SK-N-SH (cell line): ENCODE measurements around the gene TMX4. TPM values are rescaled to one million over a fixed set of nuclear protein-coding genes. Genes with fewer than 3 reads are reported as not detected.

ENCODE experiments used
- CTCF ChIA-PET: fragments of 300-600, 350-600 bp; formaldehyde crosslinking; extraction: SDS; loops from one replicate; lab custom pipeline; 2021; lab: Yijun Ruan, JAX
- POLR2A ChIA-PET: fragments of 350-600 bp; sonication (Branson Sonifier 250); formaldehyde crosslinking; extraction: SDS; loops from one replicate; lab custom pipeline; 2020; ENCODE audit warnings: antibody characterized with exemption, inconsistent platforms; lab: Yijun Ruan, JAX
- DNase-seq: peaks from one replicate; pipeline ENCODE4 v3.0.0; 2012
- H2AFZ ChIP-seq: fragments of 200-600 bp; sonication (generic); 2 replicates; pipeline ENCODE4 v1.8.1; 2016; ENCODE audit warnings: antibody characterized with exemption, mild to moderate bottlenecking, low read depth
- H3F3A ChIP-seq: fragments of 200-600 bp; sonication (generic); replicated peaks from 2 replicates; pipeline ENCODE3; 2016; ENCODE audit warnings: antibody characterized with exemption, mild to moderate bottlenecking; ENCODE audit not compliant: insufficient read depth
- H3K27ac ChIP-seq, 2 experiments: fragments of 200-500 bp in 1 of 2; fragments of 200-600 bp in 1 of 2; sonication (Bioruptor generic) in 1 of 2; sonication (generic), shearing (Covaris generic) in 1 of 2; 2 replicates each; pipeline versions ENCODE4 v1.5.1 to v1.6.1; 2014 to 2016; ENCODE audit warnings: low read depth in 2 of 2, inconsistent platforms in 1 of 2, low read length in 1 of 2, mild to moderate bottlenecking in 1 of 2, mixed read lengths in 1 of 2
- H3K27me3 ChIP-seq: fragments of 200-600 bp; sonication (generic), shearing (Covaris generic); 2 replicates; pipeline ENCODE4 v1.6.1; 2016; ENCODE audit warnings: mixed run types; ENCODE audit not compliant: insufficient read depth
- H3K36me3 ChIP-seq, 2 experiments: fragments of 200-500 bp in 1 of 2; fragments of 200-600 bp in 1 of 2; sonication (Bioruptor generic) in 1 of 2; sonication (generic) in 1 of 2; replicated peaks in 1 of 2; 2 replicates each; pipeline versions ENCODE3 to v1.5.1; 2014 to 2016; ENCODE audit warnings: low read length in 1 of 2, mild to moderate bottlenecking in 1 of 2; ENCODE audit not compliant: insufficient read depth in 2 of 2, control insufficient read depth in 1 of 2
- H3K4me1 ChIP-seq, 2 experiments: fragments of 200-500 bp in 1 of 2; fragments of 200-600 bp in 1 of 2; sonication (Bioruptor generic) in 1 of 2; sonication (generic), shearing (Covaris generic) in 1 of 2; 2 replicates each; pipeline versions ENCODE4 v1.5.1 to v1.6.1; 2014 to 2016; ENCODE audit warnings: low read depth in 1 of 2, low read length in 1 of 2, mixed run types in 1 of 2; ENCODE audit not compliant: insufficient read depth in 2 of 2, control insufficient read depth in 1 of 2
- H3K4me2 ChIP-seq: fragments of 200-600 bp; sonication (generic), shearing (Covaris generic); 2 replicates; pipeline ENCODE4 v1.6.1; 2017; ENCODE audit warnings: mixed run types
- H3K4me3 ChIP-seq, 2 experiments: fragments of 200-500 bp in 1 of 2; fragments of 200-600 bp in 1 of 2; sonication (Bioruptor generic) in 1 of 2; sonication (generic), shearing (Covaris generic) in 1 of 2; 2 replicates each; pipeline versions ENCODE4 v1.5.1 to v1.8.1; 2014 to 2016; ENCODE audit warnings: low read depth in 2 of 2, inconsistent platforms in 1 of 2, low read length in 1 of 2, mild to moderate bottlenecking in 1 of 2, mixed read lengths in 1 of 2, moderate library complexity in 1 of 2
- H3K79me2 ChIP-seq: fragments of 200-600 bp; sonication (generic); 2 replicates; pipeline ENCODE4 v1.8.1; 2017; ENCODE audit warnings: mild to moderate bottlenecking; ENCODE audit not compliant: insufficient read depth
- H3K9ac ChIP-seq: fragments of 200-600 bp; sonication (generic); 2 replicates; pipeline ENCODE4 v1.6.1; 2017; ENCODE audit warnings: mixed run types
- H3K9me2 ChIP-seq: fragments of 200-600 bp; sonication (generic); 2 replicates; pipeline ENCODE4 v1.6.1; 2017; ENCODE audit warnings: mixed run types
- H3K9me3 ChIP-seq: fragments of 200-600 bp; sonication (generic); 2 replicates; pipeline ENCODE4 v1.6.1; 2017; ENCODE audit warnings: mixed run types, mild to moderate bottlenecking, moderate library complexity
- H4K20me1 ChIP-seq: fragments of 200-600 bp; sonication (generic); 2 replicates; pipeline ENCODE4 v1.6.1; 2017; ENCODE audit warnings: mild to moderate bottlenecking, mixed run types; ENCODE audit not compliant: insufficient read depth
- CHD2 ChIP-seq: fragments of 150-350 bp; IDR thresholded peaks from 2 replicates; pipeline ENCODE4 v1.6.1; 2018; ENCODE audit warnings: low read length; ENCODE audit not compliant: partially characterized antibody
- ELF1 ChIP-seq: IDR thresholded peaks from 2 replicates; pipeline ENCODE4 v1.4.0; 2012
- FOXM1 ChIP-seq: IDR thresholded peaks from 2 replicates; pipeline ENCODE4 v1.4.0; 2012; ENCODE audit warnings: low read depth, mild to moderate bottlenecking
- GABPA ChIP-seq: IDR thresholded peaks from 2 replicates; pipeline ENCODE4 v1.4.0; 2012; ENCODE audit warnings: low read depth, mild to moderate bottlenecking
- IRF3 ChIP-seq: fragments of 150-350 bp; IDR thresholded peaks from 2 replicates; pipeline ENCODE4 v1.6.1; 2016; ENCODE audit warnings: mild to moderate bottlenecking, low read depth, low read length
- JUND ChIP-seq: IDR thresholded peaks from 2 replicates; pipeline ENCODE4 v1.4.0; 2012
- NFIC ChIP-seq: IDR thresholded peaks from 2 replicates; pipeline ENCODE4 v1.4.0; 2012; ENCODE audit warnings: borderline replicate concordance
- NRF1 ChIP-seq: IDR thresholded peaks from 2 replicates; pipeline ENCODE4 v1.6.1; 2012; ENCODE audit warnings: low read depth, mild to moderate bottlenecking, low read length
- RFX5 ChIP-seq: IDR thresholded peaks from 2 replicates; pipeline ENCODE4 v1.6.1; 2012; ENCODE audit warnings: mild to moderate bottlenecking, improper control_type of control experiment, low read length
- RXRA ChIP-seq: IDR thresholded peaks from 2 replicates; pipeline ENCODE4 v1.4.0; 2012; ENCODE audit warnings: low read depth, mild to moderate bottlenecking, borderline replicate concordance
- SMC3 ChIP-seq: IDR thresholded peaks from 2 replicates; pipeline ENCODE4 v1.6.1; 2012; ENCODE audit warnings: low read depth, low read length, improper control_type of control experiment
- TAF1 ChIP-seq: IDR thresholded peaks from 2 replicates; pipeline ENCODE4 v1.6.1; 2012; ENCODE audit warnings: low read depth, mild to moderate bottlenecking, low read length, moderate library complexity, borderline replicate concordance
- TCF12 ChIP-seq: IDR thresholded peaks from 2 replicates; pipeline ENCODE4 v1.4.0; 2012
- TEAD4 ChIP-seq: IDR thresholded peaks from 2 replicates; pipeline ENCODE4 v1.4.0; 2012; ENCODE audit warnings: mild to moderate bottlenecking, borderline replicate concordance; ENCODE audit not compliant: insufficient read depth
- USF2 ChIP-seq: fragments of 150-350 bp; IDR thresholded peaks from 2 replicates; pipeline ENCODE4 v1.6.1; 2017; ENCODE audit warnings: antibody characterized with exemption, low read length, low read depth, borderline replicate concordance
- YY1 ChIP-seq: IDR thresholded peaks from 2 replicates; pipeline ENCODE4 v1.4.0; 2012; ENCODE audit warnings: low read depth, mild to moderate bottlenecking
- ZBTB33 ChIP-seq: IDR thresholded peaks from 2 replicates; pipeline ENCODE4 v1.4.0; 2012; ENCODE audit warnings: low read depth, borderline replicate concordance
- WGBS: methylation state at CpG from one replicate; pipeline ENCODE4 v1.1.6; 2017; ENCODE audit warnings: low lambda C conversion rate; 5-methylcytosine and 5-hydroxymethylcytosine counted together
- polyA plus RNA-seq, 3 experiments: library from polyadenylated mRNA; depleted of rRNA; stranded (reverse); fragments of >200 nt; gene quantifications; 2 replicates each; pipeline ENCODE4 v1.2.3, GENCODE V29; 2012

The TMX4 gene
- polyA plus RNA-seq, 1 of the 3 experiments (the other 2 are of a cell fraction): 10.9 TPM

- TF ChIP-seq USF2 (no peak), YY1 (no peak), RFX5 (no peak), CHD2 (no peak), ELF1 (no peak), TCF12 (0 out of 2 replicates have a peak, but pooled peaks have one; percentile 13), NRF1 (no peak), TEAD4 (no peak), ZBTB33 (no peak)
These were observed 79.9 kb downstream of the TMX4 start (continued) for GRCh38 chr20:7939663-7940062.

- Histone ChIP-seq H3K27ac (no peak overlapping the region), H3K4me3 (no peak overlapping the region), H3K4me1 (peaks cover 0 to 5% of the 10 kb centered on the region in 2 experiments; a peak in 2 of 4 replicates), H3K36me3 (no peaks in the 10 kb centered on the region), H3K27me3 (no peaks in the 10 kb centered on the region), H3K9me2 (no peaks in the 10 kb centered on the region), H2AFZ (no peak overlapping the region), H3F3A (no peaks in the 10 kb centered on the region), H3K9me3 (no peaks in the 10 kb centered on the region), H4K20me1 (no peaks in the 10 kb centered on the region), H3K79me2 (no peaks in the 10 kb centered on the region), H3K4me2 (no peak overlapping the region), H3K9ac (no peak overlapping the region)
- no peak for DNase-seq
- no peak for TF ChIP-seq TAF1
- no peak for TF ChIP-seq NFIC
- no peak for TF ChIP-seq RXRA
- TF ChIP-seq SMC3: no peak
- no peak for TF ChIP-seq GABPA
- TF ChIP-seq IRF3: no peak
- TF ChIP-seq ELF1: no peak
- no peak for TF ChIP-seq FOXM1
- TF ChIP-seq JUND: no peak
- 78% methylated on average over 2 of the region's 2 CpGs for WGBS
- CTCF ChIA-PET: interaction anchor here (1.1 to 7.7 kb wide), 7 partner anchors 8 to 784 kb away, joined by 5 to 140 read pairs (median 21); no protein-coding TSS in a partner anchor
- POLR2A ChIA-PET: no interaction called here
These were observed 81.5 kb downstream of the TMX4 start for GRCh38 chr20:7938058-7938457.
